Glutamatergic neuron (in vitro differentiated cells): ENCODE data around the gene NMUR1. TPM values are rescaled to one million over a fixed set of nuclear protein-coding genes. Genes with fewer than 3 reads are reported as not detected.
"Not testable (repeated sequence)": the region's sequence is repeated elsewhere in the genome, so short reads cannot be mapped to it uniquely, and the experiment has no call there.

ENCODE experiments used
- DNase-seq: peaks from one replicate; pipeline ENCODE4 v3.0.0; 2022
- H3K27ac Mint-ChIP-seq: one replicate; pipeline ENCODE4 v1.8.0; 2020; ENCODE audit warnings: mild to moderate bottlenecking, mixed read lengths, inconsistent platforms; ENCODE audit not compliant: unreplicated experiment
- H3K27me3 Mint-ChIP-seq: one replicate; pipeline ENCODE4 v1.8.0; 2020; ENCODE audit warnings: mild to moderate bottlenecking, moderate library complexity, mixed read lengths, inconsistent platforms; ENCODE audit not compliant: unreplicated experiment
- H3K36me3 Mint-ChIP-seq: one replicate; pipeline ENCODE4 v1.8.0; 2020; ENCODE audit warnings: mild to moderate bottlenecking, mixed read lengths, inconsistent platforms; ENCODE audit not compliant: unreplicated experiment
- H3K4me1 Mint-ChIP-seq: one replicate; pipeline ENCODE4 v1.8.0; 2020; ENCODE audit warnings: mild to moderate bottlenecking, low read depth, mixed read lengths, inconsistent platforms; ENCODE audit not compliant: unreplicated experiment
- H3K4me3 Mint-ChIP-seq: one replicate; pipeline ENCODE4 v1.8.0; 2020; ENCODE audit warnings: mild to moderate bottlenecking, mixed read lengths, inconsistent platforms; ENCODE audit not compliant: unreplicated experiment
- H3K9me3 Mint-ChIP-seq: one replicate; pipeline ENCODE4 v1.8.0; 2020; ENCODE audit warnings: mild to moderate bottlenecking, moderate library complexity, mixed read lengths, inconsistent platforms; ENCODE audit not compliant: unreplicated experiment
- CTCF ChIP-seq: fragments of 200-600 bp; sonication (generic); IDR thresholded peaks from one replicate; pipeline ENCODE4 v1.5.0; 2021; ENCODE audit not compliant: partially characterized antibody, unreplicated experiment
- total RNA-seq: library from RNA; stranded (reverse); fragmentation: NEBNext Ultra II Directional; extraction: Animal tissue kit (Norgen Biotek cat#: 25700); gene quantifications from one replicate; pipeline ENCODE4 v1.2.1, GENCODE V29; 2021; ENCODE audit not compliant: unreplicated experiment

Gene NMUR1
- total RNA-seq, 1 donor from 2014 or later, result 0.32 TPM

GRCh38 chr2:231557571-231558217 lies 27.4 kb upstream of the NMUR1 start:
- peak; percentile 75 for TF ChIP-seq CTCF

GRCh38 chr2:231556981-231557380 lies 26.7 kb upstream of the NMUR1 start:
- no peak for TF ChIP-seq CTCF

More at GRCh38 chr2:231557571-231558217, 27.4 kb upstream of the NMUR1 start:
- H3K9me3 Mint-ChIP-seq, result peaks cover 7% of the 10 kb centered on the region
- peaks cover 1% of the 10 kb centered on the region for H3K4me1 Mint-ChIP-seq
- H3K4me3 Mint-ChIP-seq, result no peak overlapping the region
- no peak overlapping the region for H3K27ac Mint-ChIP-seq
- peaks cover 12% of the 10 kb centered on the region for H3K36me3 Mint-ChIP-seq
- DNase-seq, result peak; percentile 28
- H3K27me3 Mint-ChIP-seq, result peaks cover 2% of the 10 kb centered on the region

GRCh38 chr2:231556496-231556895 lies 26.3 kb upstream of the NMUR1 start:
- H3K27me3 Mint-ChIP-seq, H3K27ac Mint-ChIP-seq, DNase-seq, H3K4me1 Mint-ChIP-seq, H3K4me3 Mint-ChIP-seq, H3K9me3 Mint-ChIP-seq: not testable (repeated sequence)
- H3K36me3 Mint-ChIP-seq, result peaks cover 14% of the 10 kb centered on the region

More at GRCh38 chr2:231556981-231557380, 26.7 kb upstream of the NMUR1 start:
- no peak for DNase-seq
- Mint-ChIP-seq H3K4me3 (no peak overlapping the region), H3K36me3 (peaks cover 14% of the 10 kb centered on the region), H3K4me1 (peaks cover 1% of the 10 kb centered on the region), H3K9me3 (peaks cover 7% of the 10 kb centered on the region), H3K27ac (no peak overlapping the region), H3K27me3 (peaks cover 2% of the 10 kb centered on the region)

GRCh38 chr2:231554748-231555545 lies 24.7 kb upstream of the NMUR1 start:
- H3K9me3 Mint-ChIP-seq, result peaks cover 10% of the 10 kb centered on the region
- H3K4me1 Mint-ChIP-seq, result peaks cover 1% of the 10 kb centered on the region
- TF ChIP-seq CTCF, result no peak
- no peak for DNase-seq
- H3K4me3 Mint-ChIP-seq, result no peak overlapping the region
- H3K27ac Mint-ChIP-seq, result no peak overlapping the region
- H3K27me3 Mint-ChIP-seq, result peaks cover 2% of the 10 kb centered on the region
- peaks cover 17% of the 10 kb centered on the region for H3K36me3 Mint-ChIP-seq

- no peak overlapping the region for H3K4me3 Mint-ChIP-seq
- no peak overlapping the region for H3K27ac Mint-ChIP-seq
- peaks cover 10% of the 10 kb centered on the region for H3K9me3 Mint-ChIP-seq
- TF ChIP-seq CTCF, result no peak
- DNase-seq, result no peak
- H3K4me1 Mint-ChIP-seq, result peaks cover 1% of the 10 kb centered on the region
- H3K36me3 Mint-ChIP-seq, result peaks cover 17% of the 10 kb centered on the region
- peaks cover 2% of the 10 kb centered on the region for H3K27me3 Mint-ChIP-seq
These were observed 24.1 kb upstream of the NMUR1 start for GRCh38 chr2:231554327-231554726.
